K562 (cell line): ENCODE measurements around the gene BZW2. TPM values are rescaled to one million over a fixed set of nuclear protein-coding genes. Genes with fewer than 3 reads are reported as not detected.
A peak's percentile ranks its signal among the peaks of the same experiment; 100 is the strongest.

Source experiments
- CXXC5 ChIP-seq: fragments of 250-450 bp; sonication (Bioruptor Pico); IDR thresholded peaks from 2 replicates; pipeline ENCODE4 v1.8.0; 2022; ENCODE audit warnings: inconsistent platforms, mild to moderate bottlenecking, moderate library complexity
- FIP1L1 ChIP-seq: fragments of 200-400 bp; formaldehyde crosslinking; IDR thresholded peaks from 2 replicates; pipeline ENCODE4 v1.6.1; 2018; ENCODE audit warnings: mild to moderate bottlenecking, low read depth, low read length; ENCODE audit not compliant: poor library complexity, severe bottlenecking
- KAT2B ChIP-seq: IDR thresholded peaks from one replicate; pipeline ENCODE4 v1.6.1; 2012; ENCODE audit warnings: low read depth, mild to moderate bottlenecking, control low read depth, inconsistent platforms, low read length, moderate library complexity
- KHSRP ChIP-seq: fragments of 450-650 bp; IDR thresholded peaks from 2 replicates; pipeline ENCODE4 v1.6.1; 2017
- LCOR ChIP-seq: sonication (generic); formaldehyde crosslinking; IDR thresholded peaks from 2 replicates; pipeline ENCODE4 v1.8.0; 2022; ENCODE audit warnings: mild to moderate bottlenecking, missing genetic modification reagents
- MTF1 ChIP-seq: fragments of 250-450 bp; sonication (Bioruptor Pico); IDR thresholded peaks from 2 replicates; pipeline ENCODE4 v1.9.0; 2021; ENCODE audit warnings: moderate library complexity, mild to moderate bottlenecking, inconsistent platforms, borderline replicate concordance
- RBM22 ChIP-seq: fragments of 200-400 bp; formaldehyde crosslinking; IDR thresholded peaks from 2 replicates; pipeline ENCODE4 v1.6.1; 2018; ENCODE audit warnings: low read length, low read depth; ENCODE audit not compliant: poor library complexity, severe bottlenecking
- SNRNP70 ChIP-seq: fragments of 200-400 bp; formaldehyde crosslinking; optimal IDR thresholded peaks from 2 replicates; pipeline ENCODE3; 2017; ENCODE audit warnings: low read depth, low read length
- STAT5A ChIP-seq: IDR thresholded peaks from 2 replicates; pipeline ENCODE4 v1.6.1; 2012; ENCODE audit warnings: low read length, inconsistent platforms, borderline replicate concordance
- ZNF12 ChIP-seq: sonication (generic); formaldehyde crosslinking; IDR thresholded peaks from 2 replicates; pipeline ENCODE4 v1.4.0; 2020; ENCODE audit warnings: mild to moderate bottlenecking, missing genetic modification reagents
- ZNF311 ChIP-seq: fragments of 250-450 bp; sonication (Bioruptor Pico); IDR thresholded peaks from 2 replicates; pipeline ENCODE4 v1.4.0; 2020; ENCODE audit warnings: mild to moderate bottlenecking, moderate library complexity
- ZNF551 ChIP-seq: fragments of 250-450 bp; sonication (Bioruptor Pico); IDR thresholded peaks from 2 replicates; pipeline ENCODE4 v1.5.0; 2021; ENCODE audit warnings: mild to moderate bottlenecking, moderate library complexity
- ZNF778 ChIP-seq: fragments of 450-650 bp; formaldehyde crosslinking; IDR thresholded peaks from 2 replicates; pipeline ENCODE4 v1.4.0; 2020; ENCODE audit warnings: mild to moderate bottlenecking, moderate library complexity
- polyA plus RNA-seq, 8 experiments: library from polyadenylated mRNA; depleted of rRNA in 4 of 8; stranded (reverse) in 5 of 8; unstranded in 3 of 8; fragments of >200 nt; fragmentation: Nextera tagmentation in 2 of 8; fragmentation: Illumina TruSeq in 1 of 8; extraction: Ambion mirVana in 2 of 8; extraction: Trizol in 1 of 8; gene quantifications; 2 replicates each; pipeline versions ENCODE4 v1.2.1 to v1.2.3, GENCODE V29; 2011 to 2014; ENCODE audit warnings: inconsistent platforms in 1 of 8, missing spikeins in 1 of 8
- total RNA-seq, 7 experiments: library from RNA; depleted of rRNA in 6 of 7; stranded (reverse); fragments of >200 nt in 6 of 7; fragmentation: Illumina TruSeq in 2 of 7; extraction: Trizol in 2 of 7; gene quantifications; 2 replicates each; pipeline versions ENCODE4 v1.2.1 to v1.2.3, GENCODE V29; 2011 to 2021; ENCODE audit warnings: low replicate concordance in 1 of 7
- TF ChIP-seq, protein P1 (sequence below): fragments of 150-350 bp; IDR thresholded peaks from 2 replicates; pipeline ENCODE4 v1.6.1; 2014; ENCODE audit warnings: low read depth, mild to moderate bottlenecking, low read length, borderline replicate concordance
- TF ChIP-seq, protein P2 (sequence below): fragments of 250-450 bp; sonication (Bioruptor Pico); IDR thresholded peaks from 2 replicates; pipeline ENCODE4 v1.8.0; 2021; ENCODE audit warnings: moderate library complexity, mild to moderate bottlenecking, inconsistent platforms
- TF ChIP-seq, protein P3 (sequence below), 2 experiments: IDR thresholded peaks; 2 replicates each; pipeline ENCODE4 v1.6.1; 2012; ENCODE audit warnings: improper control_type of control experiment in 2 of 2, low read depth in 2 of 2, low read length in 2 of 2, borderline replicate concordance in 1 of 2
- TF ChIP-seq, protein P4 (sequence below): sonication (generic); formaldehyde crosslinking; IDR thresholded peaks from 2 replicates; pipeline ENCODE4 v1.8.1; 2023; ENCODE audit warnings: mild to moderate bottlenecking, missing genetic modification reagents

BZW2 gene
- total and polyA plus RNA-seq, 9 of the 15 experiments (the other 6 are each of a cell fraction or from before 2014, with no cell fraction given) = 140 to 316 (median 173) TPM

DNA sequence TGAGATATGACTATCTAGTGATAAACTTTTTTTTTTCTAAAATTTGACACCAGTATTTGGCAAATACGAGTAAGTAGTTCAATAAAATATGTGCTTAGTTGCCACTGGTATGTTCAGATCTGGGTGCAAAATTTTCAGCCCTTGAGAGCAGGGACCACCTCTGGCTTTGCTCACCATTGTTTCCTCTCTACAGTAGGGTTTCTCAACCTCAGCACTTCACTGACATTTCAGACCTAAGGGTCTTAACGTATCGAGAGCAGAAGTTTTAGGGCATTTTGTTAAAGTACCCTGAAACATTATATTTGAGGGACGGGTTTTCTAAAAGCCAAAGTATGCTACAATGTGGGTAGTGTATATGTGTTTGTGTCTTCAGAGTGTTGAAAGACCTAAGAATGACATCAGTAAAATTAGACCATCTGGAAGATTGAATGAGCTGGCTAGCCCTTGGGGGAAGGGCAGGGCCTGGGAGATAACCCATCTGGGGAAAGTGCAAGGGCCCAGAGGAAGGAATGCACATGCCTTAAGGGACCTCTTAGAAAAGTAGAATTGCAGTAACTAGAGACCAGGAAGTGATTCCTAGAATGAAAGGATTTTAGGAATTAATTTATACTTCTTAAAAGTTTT lies 11.8 kb downstream of the BZW2 start (continued):
- TF ChIP-seq, protein P1, sequence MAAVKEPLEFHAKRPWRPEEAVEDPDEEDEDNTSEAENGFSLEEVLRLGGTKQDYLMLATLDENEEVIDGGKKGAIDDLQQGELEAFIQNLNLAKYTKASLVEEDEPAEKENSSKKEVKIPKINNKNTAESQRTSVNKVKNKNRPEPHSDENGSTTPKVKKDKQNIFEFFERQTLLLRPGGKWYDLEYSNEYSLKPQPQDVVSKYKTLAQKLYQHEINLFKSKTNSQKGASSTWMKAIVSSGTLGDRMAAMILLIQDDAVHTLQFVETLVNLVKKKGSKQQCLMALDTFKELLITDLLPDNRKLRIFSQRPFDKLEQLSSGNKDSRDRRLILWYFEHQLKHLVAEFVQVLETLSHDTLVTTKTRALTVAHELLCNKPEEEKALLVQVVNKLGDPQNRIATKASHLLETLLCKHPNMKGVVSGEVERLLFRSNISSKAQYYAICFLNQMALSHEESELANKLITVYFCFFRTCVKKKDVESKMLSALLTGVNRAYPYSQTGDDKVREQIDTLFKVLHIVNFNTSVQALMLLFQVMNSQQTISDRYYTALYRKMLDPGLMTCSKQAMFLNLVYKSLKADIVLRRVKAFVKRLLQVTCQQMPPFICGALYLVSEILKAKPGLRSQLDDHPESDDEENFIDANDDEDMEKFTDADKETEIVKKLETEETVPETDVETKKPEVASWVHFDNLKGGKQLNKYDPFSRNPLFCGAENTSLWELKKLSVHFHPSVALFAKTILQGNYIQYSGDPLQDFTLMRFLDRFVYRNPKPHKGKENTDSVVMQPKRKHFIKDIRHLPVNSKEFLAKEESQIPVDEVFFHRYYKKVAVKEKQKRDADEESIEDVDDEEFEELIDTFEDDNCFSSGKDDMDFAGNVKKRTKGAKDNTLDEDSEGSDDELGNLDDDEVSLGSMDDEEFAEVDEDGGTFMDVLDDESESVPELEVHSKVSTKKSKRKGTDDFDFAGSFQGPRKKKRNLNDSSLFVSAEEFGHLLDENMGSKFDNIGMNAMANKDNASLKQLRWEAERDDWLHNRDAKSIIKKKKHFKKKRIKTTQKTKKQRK = no peak
- TF ChIP-seq ZNF778 (no peak), ZNF551 (CRISPR knock-in tag) (no peak), FIP1L1 (no peak), MTF1 (no peak), RBM22 (no peak), STAT5A (peak; percentile 57), ZNF311 (no peak), ZNF12 (CRISPR knock-in tag) (no peak), KHSRP (no peak), KAT2B (no peak), CXXC5 (CRISPR knock-in tag) (no peak; the same call in none of the 2 replicates), LCOR (CRISPR knock-in tag) (no peak), SNRNP70 (no peak)
- TF ChIP-seq, protein P2, sequence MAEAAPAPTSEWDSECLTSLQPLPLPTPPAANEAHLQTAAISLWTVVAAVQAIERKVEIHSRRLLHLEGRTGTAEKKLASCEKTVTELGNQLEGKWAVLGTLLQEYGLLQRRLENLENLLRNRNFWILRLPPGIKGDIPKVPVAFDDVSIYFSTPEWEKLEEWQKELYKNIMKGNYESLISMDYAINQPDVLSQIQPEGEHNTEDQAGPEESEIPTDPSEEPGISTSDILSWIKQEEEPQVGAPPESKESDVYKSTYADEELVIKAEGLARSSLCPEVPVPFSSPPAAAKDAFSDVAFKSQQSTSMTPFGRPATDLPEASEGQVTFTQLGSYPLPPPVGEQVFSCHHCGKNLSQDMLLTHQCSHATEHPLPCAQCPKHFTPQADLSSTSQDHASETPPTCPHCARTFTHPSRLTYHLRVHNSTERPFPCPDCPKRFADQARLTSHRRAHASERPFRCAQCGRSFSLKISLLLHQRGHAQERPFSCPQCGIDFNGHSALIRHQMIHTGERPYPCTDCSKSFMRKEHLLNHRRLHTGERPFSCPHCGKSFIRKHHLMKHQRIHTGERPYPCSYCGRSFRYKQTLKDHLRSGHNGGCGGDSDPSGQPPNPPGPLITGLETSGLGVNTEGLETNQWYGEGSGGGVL (CRISPR knock-in tag) = no peak
- TF ChIP-seq, protein P3, sequence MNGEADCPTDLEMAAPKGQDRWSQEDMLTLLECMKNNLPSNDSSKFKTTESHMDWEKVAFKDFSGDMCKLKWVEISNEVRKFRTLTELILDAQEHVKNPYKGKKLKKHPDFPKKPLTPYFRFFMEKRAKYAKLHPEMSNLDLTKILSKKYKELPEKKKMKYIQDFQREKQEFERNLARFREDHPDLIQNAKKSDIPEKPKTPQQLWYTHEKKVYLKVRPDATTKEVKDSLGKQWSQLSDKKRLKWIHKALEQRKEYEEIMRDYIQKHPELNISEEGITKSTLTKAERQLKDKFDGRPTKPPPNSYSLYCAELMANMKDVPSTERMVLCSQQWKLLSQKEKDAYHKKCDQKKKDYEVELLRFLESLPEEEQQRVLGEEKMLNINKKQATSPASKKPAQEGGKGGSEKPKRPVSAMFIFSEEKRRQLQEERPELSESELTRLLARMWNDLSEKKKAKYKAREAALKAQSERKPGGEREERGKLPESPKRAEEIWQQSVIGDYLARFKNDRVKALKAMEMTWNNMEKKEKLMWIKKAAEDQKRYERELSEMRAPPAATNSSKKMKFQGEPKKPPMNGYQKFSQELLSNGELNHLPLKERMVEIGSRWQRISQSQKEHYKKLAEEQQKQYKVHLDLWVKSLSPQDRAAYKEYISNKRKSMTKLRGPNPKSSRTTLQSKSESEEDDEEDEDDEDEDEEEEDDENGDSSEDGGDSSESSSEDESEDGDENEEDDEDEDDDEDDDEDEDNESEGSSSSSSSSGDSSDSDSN (IDR thresholded peaks at IDR 0.05; ENCODE audit: borderline replicate concordance in 1 of 2, low read depth in 2 of 2, low read length in 2 of 2) = no peak
- TF ChIP-seq, protein P4, sequence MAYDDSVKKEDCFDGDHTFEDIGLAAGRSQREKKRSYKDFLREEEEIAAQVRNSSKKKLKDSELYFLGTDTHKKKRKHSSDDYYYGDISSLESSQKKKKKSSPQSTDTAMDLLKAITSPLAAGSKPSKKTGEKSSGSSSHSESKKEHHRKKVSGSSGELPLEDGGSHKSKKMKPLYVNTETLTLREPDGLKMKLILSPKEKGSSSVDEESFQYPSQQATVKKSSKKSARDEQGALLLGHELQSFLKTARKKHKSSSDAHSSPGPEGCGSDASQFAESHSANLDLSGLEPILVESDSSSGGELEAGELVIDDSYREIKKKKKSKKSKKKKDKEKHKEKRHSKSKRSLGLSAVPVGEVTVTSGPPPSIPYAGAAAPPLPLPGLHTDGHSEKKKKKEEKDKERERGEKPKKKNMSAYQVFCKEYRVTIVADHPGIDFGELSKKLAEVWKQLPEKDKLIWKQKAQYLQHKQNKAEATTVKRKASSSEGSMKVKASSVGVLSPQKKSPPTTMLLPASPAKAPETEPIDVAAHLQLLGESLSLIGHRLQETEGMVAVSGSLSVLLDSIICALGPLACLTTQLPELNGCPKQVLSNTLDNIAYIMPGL (CRISPR knock-in tag) = no peak
